K562 (cell line): Measurements from ENCODE around the gene ZNF546. TPM values are rescaled to one million over a fixed set of nuclear protein-coding genes. Genes with fewer than 3 reads are reported as not detected.

Experiments
- CCNT2 ChIP-seq: IDR thresholded peaks from 2 replicates; pipeline ENCODE4 v1.6.1; 2011; ENCODE audit warnings: borderline replicate concordance, low read depth, mild to moderate bottlenecking, moderate library complexity, mixed read lengths, low read length; ENCODE audit not compliant: insufficient read length; ENCODE audit errors: extremely low read depth
- E2F8 ChIP-seq: fragments of 450-650 bp; IDR thresholded peaks from 2 replicates; pipeline ENCODE4 v1.7.1; 2018; ENCODE audit warnings: mild to moderate bottlenecking, low read depth; ENCODE audit not compliant: partially characterized antibody
- HOXB6 ChIP-seq: fragments of 250-450 bp; sonication (Bioruptor Pico); IDR thresholded peaks from 2 replicates; pipeline ENCODE4 v1.5.1; 2022; ENCODE audit warnings: mild to moderate bottlenecking, borderline replicate concordance
- PRPF4 ChIP-seq: fragments of 200-400 bp; formaldehyde crosslinking; IDR thresholded peaks from one replicate; pipeline ENCODE4 v1.6.1; 2017; ENCODE audit warnings: low read length, low read depth, mild to moderate bottlenecking; ENCODE audit not compliant: insufficient read depth, poor library complexity, severe bottlenecking
- RUNX1 ChIP-seq: sonication (generic); IDR thresholded peaks from 2 replicates; pipeline ENCODE4 v1.6.1; 2016; ENCODE audit warnings: antibody characterized with exemption, low read depth
- SNRNP70 ChIP-seq: fragments of 200-400 bp; formaldehyde crosslinking; optimal IDR thresholded peaks from 2 replicates; pipeline ENCODE3; 2017; ENCODE audit warnings: low read depth, low read length
- ZNF212 ChIP-seq: fragments of 450-650 bp; formaldehyde crosslinking; IDR thresholded peaks from 2 replicates; pipeline ENCODE4 v1.4.0; 2020; ENCODE audit warnings: mild to moderate bottlenecking
- ZNF239 ChIP-seq: fragments of 250-450 bp; sonication (Bioruptor Pico); IDR thresholded peaks from 2 replicates; pipeline ENCODE4 v1.4.0; 2020; ENCODE audit warnings: mild to moderate bottlenecking
- polyA plus RNA-seq, 8 experiments: library from polyadenylated mRNA; depleted of rRNA in 4 of 8; stranded (reverse) in 5 of 8; unstranded in 3 of 8; fragments of >200 nt; fragmentation: Nextera tagmentation in 2 of 8; fragmentation: Illumina TruSeq in 1 of 8; extraction: Ambion mirVana in 2 of 8; extraction: Trizol in 1 of 8; gene quantifications; 2 replicates each; pipeline versions ENCODE4 v1.2.1 to v1.2.3, GENCODE V29; 2011 to 2014; ENCODE audit warnings: inconsistent platforms in 1 of 8, missing spikeins in 1 of 8
- total RNA-seq, 7 experiments: library from RNA; depleted of rRNA in 6 of 7; stranded (reverse); fragments of >200 nt in 6 of 7; fragmentation: Illumina TruSeq in 2 of 7; extraction: Trizol in 2 of 7; gene quantifications; 2 replicates each; pipeline versions ENCODE4 v1.2.1 to v1.2.3, GENCODE V29; 2011 to 2021; ENCODE audit warnings: low replicate concordance in 1 of 7
- TF ChIP-seq, protein P1 (sequence below), 2 experiments: IDR thresholded peaks; 2 replicates each; pipeline ENCODE4 v1.6.1; 2011; ENCODE audit warnings: borderline replicate concordance in 1 of 2, control low read depth in 1 of 2, low read depth in 1 of 2, low read length in 1 of 2, mild to moderate bottlenecking in 1 of 2, mixed read lengths in 1 of 2, moderate library complexity in 1 of 2; ENCODE audit not compliant: insufficient read depth in 1 of 2, insufficient read length in 1 of 2, poor library complexity in 1 of 2, severe bottlenecking in 1 of 2; ENCODE audit errors: extremely low read depth in 1 of 2
- TF ChIP-seq, protein P2 (sequence below), 2 experiments: fragments of 450-650 bp; IDR thresholded peaks; 2 replicates each; pipeline ENCODE4 v1.6.1; 2018; ENCODE audit warnings: mild to moderate bottlenecking in 2 of 2, low read depth in 1 of 2; ENCODE audit not compliant: partially characterized antibody in 2 of 2
- TF ChIP-seq, protein P3 (sequence below): fragments of 450-650 bp; formaldehyde crosslinking; IDR thresholded peaks from 2 replicates; pipeline ENCODE4 v1.4.0; 2020; ENCODE audit warnings: mild to moderate bottlenecking
- TF ChIP-seq, protein P4 (sequence below): fragments of 250-450 bp; sonication (Bioruptor Pico); IDR thresholded peaks from 2 replicates; pipeline ENCODE4 v1.5.0; 2021; ENCODE audit warnings: mild to moderate bottlenecking, borderline replicate concordance

ZNF546 gene
- total and polyA plus RNA-seq, 9 of the 15 experiments (the other 6 are each of a cell fraction or from before 2014, with no cell fraction given), result 0.73 to 5.1 (median 2.2) TPM

- no peak for TF ChIP-seq PRPF4
- TF ChIP-seq CCNT2, result no peak
- TF ChIP-seq, protein P1, sequence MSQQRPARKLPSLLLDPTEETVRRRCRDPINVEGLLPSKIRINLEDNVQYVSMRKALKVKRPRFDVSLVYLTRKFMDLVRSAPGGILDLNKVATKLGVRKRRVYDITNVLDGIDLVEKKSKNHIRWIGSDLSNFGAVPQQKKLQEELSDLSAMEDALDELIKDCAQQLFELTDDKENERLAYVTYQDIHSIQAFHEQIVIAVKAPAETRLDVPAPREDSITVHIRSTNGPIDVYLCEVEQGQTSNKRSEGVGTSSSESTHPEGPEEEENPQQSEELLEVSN (IDR thresholded peaks at IDR 0.05; ENCODE audit: borderline replicate concordance in 1 of 2, extremely low read depth in 1 of 2, insufficient read depth in 1 of 2, insufficient read length in 1 of 2, low read depth in 1 of 2, low read length in 1 of 2, poor library complexity in 1 of 2, severe bottlenecking in 1 of 2), result peak in 1 of 2 experiments; percentile 29
- no peak for TF ChIP-seq ZNF212 (CRISPR knock-in tag)
- TF ChIP-seq HOXB6 (CRISPR knock-in tag), result no peak
- TF ChIP-seq ZNF239 (CRISPR knock-in tag), result no peak
- TF ChIP-seq RUNX1, result no peak
- no peak for TF ChIP-seq SNRNP70
- TF ChIP-seq, protein P2, sequence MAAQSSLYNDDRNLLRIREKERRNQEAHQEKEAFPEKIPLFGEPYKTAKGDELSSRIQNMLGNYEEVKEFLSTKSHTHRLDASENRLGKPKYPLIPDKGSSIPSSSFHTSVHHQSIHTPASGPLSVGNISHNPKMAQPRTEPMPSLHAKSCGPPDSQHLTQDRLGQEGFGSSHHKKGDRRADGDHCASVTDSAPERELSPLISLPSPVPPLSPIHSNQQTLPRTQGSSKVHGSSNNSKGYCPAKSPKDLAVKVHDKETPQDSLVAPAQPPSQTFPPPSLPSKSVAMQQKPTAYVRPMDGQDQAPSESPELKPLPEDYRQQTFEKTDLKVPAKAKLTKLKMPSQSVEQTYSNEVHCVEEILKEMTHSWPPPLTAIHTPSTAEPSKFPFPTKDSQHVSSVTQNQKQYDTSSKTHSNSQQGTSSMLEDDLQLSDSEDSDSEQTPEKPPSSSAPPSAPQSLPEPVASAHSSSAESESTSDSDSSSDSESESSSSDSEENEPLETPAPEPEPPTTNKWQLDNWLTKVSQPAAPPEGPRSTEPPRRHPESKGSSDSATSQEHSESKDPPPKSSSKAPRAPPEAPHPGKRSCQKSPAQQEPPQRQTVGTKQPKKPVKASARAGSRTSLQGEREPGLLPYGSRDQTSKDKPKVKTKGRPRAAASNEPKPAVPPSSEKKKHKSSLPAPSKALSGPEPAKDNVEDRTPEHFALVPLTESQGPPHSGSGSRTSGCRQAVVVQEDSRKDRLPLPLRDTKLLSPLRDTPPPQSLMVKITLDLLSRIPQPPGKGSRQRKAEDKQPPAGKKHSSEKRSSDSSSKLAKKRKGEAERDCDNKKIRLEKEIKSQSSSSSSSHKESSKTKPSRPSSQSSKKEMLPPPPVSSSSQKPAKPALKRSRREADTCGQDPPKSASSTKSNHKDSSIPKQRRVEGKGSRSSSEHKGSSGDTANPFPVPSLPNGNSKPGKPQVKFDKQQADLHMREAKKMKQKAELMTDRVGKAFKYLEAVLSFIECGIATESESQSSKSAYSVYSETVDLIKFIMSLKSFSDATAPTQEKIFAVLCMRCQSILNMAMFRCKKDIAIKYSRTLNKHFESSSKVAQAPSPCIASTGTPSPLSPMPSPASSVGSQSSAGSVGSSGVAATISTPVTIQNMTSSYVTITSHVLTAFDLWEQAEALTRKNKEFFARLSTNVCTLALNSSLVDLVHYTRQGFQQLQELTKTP (IDR thresholded peaks at IDR 0.05; ENCODE audit: low read depth in 1 of 2, partially characterized antibody in 2 of 2), result peak in 1 of 2 experiments; percentile 88
- TF ChIP-seq E2F8, result no peak
- TF ChIP-seq, protein P3, sequence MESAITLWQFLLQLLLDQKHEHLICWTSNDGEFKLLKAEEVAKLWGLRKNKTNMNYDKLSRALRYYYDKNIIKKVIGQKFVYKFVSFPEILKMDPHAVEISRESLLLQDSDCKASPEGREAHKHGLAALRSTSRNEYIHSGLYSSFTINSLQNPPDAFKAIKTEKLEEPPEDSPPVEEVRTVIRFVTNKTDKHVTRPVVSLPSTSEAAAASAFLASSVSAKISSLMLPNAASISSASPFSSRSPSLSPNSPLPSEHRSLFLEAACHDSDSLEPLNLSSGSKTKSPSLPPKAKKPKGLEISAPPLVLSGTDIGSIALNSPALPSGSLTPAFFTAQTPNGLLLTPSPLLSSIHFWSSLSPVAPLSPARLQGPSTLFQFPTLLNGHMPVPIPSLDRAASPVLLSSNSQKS (CRISPR knock-in tag), result no peak
- TF ChIP-seq, protein P4, sequence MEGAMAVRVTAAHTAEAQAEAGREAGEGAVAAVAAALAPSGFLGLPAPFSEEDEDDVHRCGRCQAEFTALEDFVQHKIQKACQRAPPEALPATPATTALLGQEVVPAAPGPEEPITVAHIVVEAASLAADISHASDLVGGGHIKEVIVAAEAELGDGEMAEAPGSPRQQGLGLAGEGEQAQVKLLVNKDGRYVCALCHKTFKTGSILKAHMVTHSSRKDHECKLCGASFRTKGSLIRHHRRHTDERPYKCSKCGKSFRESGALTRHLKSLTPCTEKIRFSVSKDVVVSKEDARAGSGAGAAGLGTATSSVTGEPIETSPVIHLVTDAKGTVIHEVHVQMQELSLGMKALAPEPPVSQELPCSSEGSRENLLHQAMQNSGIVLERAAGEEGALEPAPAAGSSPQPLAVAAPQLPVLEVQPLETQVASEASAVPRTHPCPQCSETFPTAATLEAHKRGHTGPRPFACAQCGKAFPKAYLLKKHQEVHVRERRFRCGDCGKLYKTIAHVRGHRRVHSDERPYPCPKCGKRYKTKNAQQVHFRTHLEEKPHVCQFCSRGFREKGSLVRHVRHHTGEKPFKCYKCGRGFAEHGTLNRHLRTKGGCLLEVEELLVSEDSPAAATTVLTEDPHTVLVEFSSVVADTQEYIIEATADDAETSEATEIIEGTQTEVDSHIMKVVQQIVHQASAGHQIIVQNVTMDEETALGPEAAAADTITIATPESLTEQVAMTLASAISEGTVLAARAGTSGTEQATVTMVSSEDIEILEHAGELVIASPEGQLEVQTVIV (CRISPR knock-in tag), result no peak
Observed at GRCh38 chr19:39996811-39997637, at the start of gene ZNF546 (continued).
